Frontal cortex (tissue), 4 donors: Measurements from ENCODE around the gene TMEM184C. TPM values are rescaled to one million over a fixed set of nuclear protein-coding genes. Genes with fewer than 3 reads are reported as not detected.

Source experiments
- DNase-seq, 2 donors: peaks; one replicate each; pipeline ENCODE4 v3.0.0; 2012; ENCODE audit warnings: low spot score in 2 of 2
- FAIRE-seq: peaks from 2 replicates; lab custom pipeline; 2012; peaks lifted over from hg19 to GRCh38; lab: Jason Lieb, UNC
- total RNA-seq: library from RNA; depleted of rRNA; stranded (reverse); fragments of >200 nt; gene quantifications from one replicate; pipeline ENCODE4 v1.2.3, GENCODE V29; 2014
- donor health status: control.
- donor health status: control.
- donor health status: control.

Gene TMEM184C
- total RNA-seq: 47.7 TPM

DNA sequence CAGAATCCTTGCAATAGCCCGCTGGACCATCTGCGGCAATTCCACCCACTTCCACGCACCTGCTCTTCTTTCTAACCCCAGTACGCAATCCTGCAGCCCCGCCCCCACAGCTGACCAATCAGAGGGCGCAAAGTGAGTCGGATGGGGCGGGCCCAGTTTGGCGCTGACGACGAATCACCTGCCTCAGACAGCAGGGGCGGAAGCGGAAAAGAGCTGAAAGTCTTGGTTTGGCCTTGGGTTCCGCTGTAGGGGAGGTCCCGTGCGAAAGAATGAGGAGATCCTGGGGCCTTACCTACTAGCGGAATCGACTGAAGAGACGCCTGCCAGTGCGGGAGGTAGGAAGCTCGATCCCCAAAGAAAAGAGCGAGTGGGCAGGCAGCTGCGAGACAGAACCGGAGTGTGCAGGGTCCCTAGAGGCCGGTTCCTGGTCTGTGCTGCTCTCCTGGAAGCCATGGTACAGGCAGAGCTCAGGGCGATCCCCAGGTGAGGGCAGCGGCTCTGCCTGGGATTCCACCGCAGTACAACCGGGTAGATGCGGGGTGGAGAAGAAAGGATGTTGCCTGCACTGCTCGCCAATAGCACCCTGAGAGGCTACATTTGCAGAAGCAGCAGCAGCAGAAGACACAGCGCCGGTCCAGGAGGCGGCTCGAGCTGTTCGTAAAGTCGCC, at the start of gene TMEM184C:
Gene TMEM184C, plus strand, starts transcription at position 225 of the 668 bp plus-strand sequence. CDS start 560 bp downstream, outside the sequence.
- DNase-seq (peak; percentile 65 to 79), FAIRE-seq (peak; percentile 93)

DNA sequence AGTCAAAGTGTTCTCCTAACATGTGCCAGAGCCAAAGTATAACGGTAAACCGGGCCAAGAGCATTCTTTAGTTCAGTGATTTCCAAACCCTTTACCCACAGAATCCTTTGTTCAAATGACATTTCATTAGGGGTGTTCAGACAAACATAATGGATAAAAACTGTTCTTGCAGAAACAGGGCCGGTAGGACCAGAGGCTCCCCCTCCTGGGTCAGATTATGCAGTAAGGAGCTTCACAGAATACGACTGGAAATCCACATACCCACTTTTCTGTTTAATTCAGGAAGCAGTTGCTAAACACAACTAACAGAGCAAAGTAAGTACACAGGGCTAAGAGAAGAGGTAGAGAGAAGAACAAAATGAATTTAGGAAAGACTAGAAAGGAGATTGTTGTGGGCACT, 46.6 kb upstream of the TMEM184C start:
- no peak for FAIRE-seq
- DNase-seq: no peak

- FAIRE-seq (no peak), DNase-seq (no peak)
These were observed 46.0 kb upstream of the TMEM184C start for GRCh38 chr4:147571036-147571770.

DNA sequence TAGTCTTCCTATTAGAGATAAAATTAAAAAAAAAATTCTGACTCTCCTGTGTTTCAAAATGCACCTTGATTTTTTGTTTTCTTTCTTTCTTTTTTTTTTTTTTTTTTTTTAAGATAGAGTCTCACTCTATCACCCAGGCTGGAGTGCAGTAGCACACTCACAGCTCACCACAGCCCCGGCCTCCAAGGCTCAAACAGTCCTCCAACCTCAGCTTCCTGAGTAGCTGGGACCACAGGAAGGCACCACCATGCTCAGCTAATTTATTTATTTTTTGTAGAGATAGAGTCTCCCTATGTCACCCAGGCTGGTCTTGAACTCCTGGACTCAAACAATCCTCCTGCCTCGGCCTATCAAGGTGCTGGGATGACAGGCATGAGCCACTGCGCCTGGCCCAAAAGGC, 41.1 kb upstream of the TMEM184C start:
- no peak for DNase-seq
- FAIRE-seq: no peak

GRCh38 chr4:147578051-147578476, 39.1 kb upstream of the TMEM184C start:
- DNase-seq (no peak), FAIRE-seq (no peak)

- DNase-seq (no peak), FAIRE-seq (no peak)
These were observed 38.6 kb upstream of the TMEM184C start for GRCh38 chr4:147578593-147578992.

- DNase-seq (no peak), FAIRE-seq (no peak)
These were observed 36.8 kb upstream of the TMEM184C start for GRCh38 chr4:147580396-147580795.

DNA sequence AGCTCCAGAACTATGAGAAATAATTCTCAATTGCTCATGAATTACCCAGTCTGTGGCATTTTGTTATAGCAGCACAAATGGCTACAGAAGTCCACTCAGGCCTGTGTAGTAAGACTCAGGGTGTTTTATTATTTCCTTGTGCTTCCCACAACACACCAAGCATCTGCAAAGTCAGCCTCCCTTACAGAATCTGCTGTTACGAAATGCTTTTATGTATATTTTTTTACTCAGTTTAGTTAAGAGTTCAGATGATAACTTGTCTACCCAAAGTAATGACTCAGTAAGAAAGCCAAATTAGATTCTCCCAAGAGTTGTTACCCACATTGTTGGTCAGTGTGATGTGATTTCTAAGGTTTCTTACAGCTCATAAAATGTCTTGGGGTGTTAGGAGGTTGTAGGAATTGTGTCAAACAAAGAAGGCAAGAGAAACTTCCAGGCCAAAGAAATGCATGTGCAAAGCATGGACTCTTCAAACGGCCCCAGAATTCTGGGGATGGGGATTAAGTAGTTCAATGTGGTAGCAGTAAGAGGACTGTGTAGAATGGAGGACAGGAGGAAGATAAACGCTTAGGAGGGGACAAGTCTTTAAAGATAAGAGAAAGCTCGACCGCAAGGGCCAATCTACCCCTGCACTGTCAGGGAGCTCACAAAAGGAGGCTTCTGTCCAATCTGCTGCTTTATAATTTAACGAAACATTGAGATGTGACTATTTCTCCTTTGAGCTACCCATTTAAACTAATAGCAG, 35.4 kb upstream of the TMEM184C start:
- no peak for FAIRE-seq
- no peak for DNase-seq

GRCh38 chr4:147582386-147583060, 34.7 kb upstream of the TMEM184C start:
- no peak for FAIRE-seq
- DNase-seq: no peak

DNA sequence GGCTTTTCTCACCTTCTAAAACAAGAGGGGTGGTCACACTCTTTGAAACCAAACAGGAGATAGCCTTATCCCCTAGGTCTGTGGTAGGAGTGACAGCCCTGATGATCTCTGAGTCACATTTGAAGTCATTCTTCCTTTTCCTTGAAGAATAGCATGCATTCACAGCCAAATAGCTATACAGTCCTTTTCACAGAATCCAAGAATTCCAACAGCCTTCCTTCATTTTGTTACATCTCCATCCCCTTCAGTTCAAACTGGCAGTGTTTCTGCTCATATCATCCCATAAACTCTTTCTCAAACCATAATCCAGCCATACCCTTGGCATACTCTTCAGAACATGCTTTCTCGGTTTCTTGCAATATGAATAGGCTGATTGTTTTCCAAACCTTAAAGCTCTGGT, 33.3 kb upstream of the TMEM184C start:
- DNase-seq (no peak), FAIRE-seq (no peak)

DNA sequence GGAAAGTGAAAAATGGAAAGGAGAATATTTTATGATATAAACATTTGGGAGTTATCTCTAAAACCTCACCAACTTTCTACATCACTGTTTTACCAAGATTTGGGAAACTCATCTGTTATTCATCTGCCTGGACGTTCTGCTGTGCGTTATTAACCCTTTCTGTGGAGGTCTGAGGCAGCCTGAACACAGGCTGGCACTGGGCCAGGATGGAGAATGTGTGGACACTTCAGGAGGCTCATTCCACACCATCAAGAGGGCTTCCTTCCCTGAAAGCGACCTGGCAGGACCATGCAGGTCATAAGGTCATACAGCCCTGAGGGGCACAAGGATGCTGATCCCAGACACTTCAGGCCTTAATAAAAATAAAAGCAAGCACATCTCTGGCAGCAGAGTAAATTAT, 31.2 kb upstream of the TMEM184C start:
- DNase-seq: no peak
- FAIRE-seq: no peak

DNA sequence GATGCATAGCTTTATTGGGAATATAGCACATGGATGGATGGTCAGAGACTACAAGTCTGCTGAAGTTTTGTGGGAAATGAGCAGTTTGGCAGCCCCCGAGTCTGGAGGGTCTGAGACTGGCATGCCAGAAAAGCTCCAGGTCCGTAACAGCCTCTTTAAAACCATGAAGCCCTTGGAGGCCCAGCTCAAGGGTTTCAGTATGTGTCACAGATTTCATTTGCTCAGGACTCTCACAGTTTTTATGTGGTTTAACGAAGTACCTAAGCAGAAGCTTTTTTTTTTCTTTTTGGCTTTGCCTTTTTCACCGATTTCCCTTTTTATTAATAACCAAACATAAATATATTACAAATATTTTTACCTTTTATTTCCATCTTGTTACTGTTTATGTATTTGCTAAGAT, 30.6 kb upstream of the TMEM184C start:
- FAIRE-seq (no peak), DNase-seq (no peak)

GRCh38 chr4:147587041-147587440, 30.2 kb upstream of the TMEM184C start:
- FAIRE-seq (peak; percentile 23), DNase-seq (no peak)

GRCh38 chr4:147589586-147589985, 27.6 kb upstream of the TMEM184C start:
- FAIRE-seq (no peak), DNase-seq (no peak)

- no peak for FAIRE-seq
- peak; percentile 34 to 52 for DNase-seq
These were observed 26.8 kb upstream of the TMEM184C start for GRCh38 chr4:147590249-147590920.

DNA sequence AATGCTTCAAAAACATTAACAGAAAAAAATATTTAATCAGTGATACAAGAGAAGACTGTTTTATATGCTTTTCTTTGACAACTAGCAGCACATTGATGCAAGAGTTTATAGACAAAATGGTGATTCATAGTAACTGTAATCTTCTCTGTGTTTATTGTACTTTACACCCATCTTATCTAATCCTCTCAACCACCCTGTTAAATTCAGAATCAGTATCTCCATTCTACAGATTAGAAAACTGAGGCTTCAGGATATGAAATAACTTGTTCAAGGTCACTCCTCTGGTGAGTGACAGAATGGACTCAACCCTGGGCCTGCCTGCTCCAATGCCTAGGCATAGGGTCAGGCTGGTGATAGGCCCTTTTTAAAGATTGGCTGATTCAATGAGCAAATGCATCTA, 26.1 kb upstream of the TMEM184C start:
- DNase-seq (no peak), FAIRE-seq (no peak)

DNA sequence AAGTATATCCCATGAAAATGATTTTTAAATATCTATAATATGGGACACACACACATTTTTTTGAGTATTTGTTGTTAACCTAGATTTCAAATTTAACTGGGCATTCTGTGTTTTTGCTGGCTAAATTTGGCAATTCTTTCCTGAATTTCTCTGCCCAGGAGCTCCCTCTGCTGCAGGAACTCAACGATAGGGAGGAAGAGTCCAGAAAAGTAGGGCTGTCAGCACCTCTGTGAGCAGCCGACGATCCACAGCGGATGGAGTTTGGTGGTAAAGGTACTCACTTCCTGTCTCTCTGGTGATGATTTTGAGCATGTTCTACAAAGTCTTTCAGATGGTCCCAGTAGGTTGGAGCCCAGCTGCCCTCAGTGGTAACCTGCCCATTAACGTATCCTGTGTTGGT, 23.1 kb upstream of the TMEM184C start:
- no peak for DNase-seq
- no peak for FAIRE-seq

DNA sequence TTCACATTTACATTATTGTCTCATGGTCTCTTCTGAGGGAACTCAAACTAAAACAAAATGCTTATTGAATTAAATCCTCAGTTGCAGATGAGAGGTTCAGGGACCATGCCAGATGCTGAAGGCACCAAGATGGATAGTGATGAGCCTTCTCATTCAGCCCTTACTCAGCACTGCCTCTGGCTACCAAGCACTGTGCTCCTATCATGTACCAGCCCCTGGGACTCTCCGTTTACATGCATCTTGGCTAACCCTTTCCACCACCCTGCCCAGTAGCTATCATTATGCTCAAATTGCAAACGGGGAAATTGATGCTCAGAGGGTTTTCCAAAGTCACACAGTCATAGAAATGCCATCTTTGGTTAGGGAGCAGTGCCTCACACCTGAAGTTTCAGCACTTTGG, 22.6 kb upstream of the TMEM184C start:
- FAIRE-seq (no peak), DNase-seq (no peak)

GRCh38 chr4:147596377-147596776, 20.8 kb upstream of the TMEM184C start:
- FAIRE-seq (no peak), DNase-seq (peak in 1 of 2 donors; percentile 18)

- DNase-seq: no peak
- no peak for FAIRE-seq
These were observed 20.2 kb upstream of the TMEM184C start for GRCh38 chr4:147596981-147597380.
